ENCODE data around the gene LRP1B. TPM values are rescaled to one million over a fixed set of nuclear protein-coding genes. Genes with fewer than 3 reads are reported as not detected.

Gene LRP1B
- total RNA-seq, 4 donors from 2014 or later: 37.1 to 82.7 (median 50.9) TPM

DNA sequence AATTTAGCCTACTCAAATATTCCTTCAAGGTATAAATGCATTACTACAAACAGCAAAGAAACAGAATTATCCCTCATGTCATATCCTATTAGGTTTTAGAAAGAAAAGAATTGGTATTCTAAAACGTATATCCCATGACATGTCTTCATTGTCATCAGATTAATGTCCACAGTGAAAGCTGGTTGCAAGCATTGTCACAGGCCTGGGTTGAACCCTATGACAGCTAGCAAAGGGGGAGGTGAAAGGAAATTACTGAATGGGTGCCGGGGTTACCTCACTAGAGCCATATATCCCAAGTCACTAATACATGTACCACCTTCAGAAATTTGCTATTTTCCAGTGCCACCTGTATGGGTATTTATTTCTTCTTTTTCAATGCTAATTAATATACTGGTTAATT is 1720.1 kb downstream of the LRP1B start:
- Histone ChIP-seq H3K4me3 (replicated peaks in 1 of 3) (no peak overlapping the region), H3K27ac (no peak overlapping the region), H3K27me3 (no peaks in the 10 kb centered on the region), H3K9me3 (no peaks in the 10 kb centered on the region), H3K4me1 (no peaks in the 10 kb centered on the region), H3K36me3 (no peaks in the 10 kb centered on the region)
- intact Hi-C loops (cut with DNase I): no loop called here
- 87 to 91% methylated on average over 2 of the region's 2 CpGs for WGBS, 2 donors
- no peak for DNase-seq
- no peak for TF ChIP-seq POLR2A (IDR thresholded peaks at IDR 0.05)
- TF ChIP-seq, protein P1, sequence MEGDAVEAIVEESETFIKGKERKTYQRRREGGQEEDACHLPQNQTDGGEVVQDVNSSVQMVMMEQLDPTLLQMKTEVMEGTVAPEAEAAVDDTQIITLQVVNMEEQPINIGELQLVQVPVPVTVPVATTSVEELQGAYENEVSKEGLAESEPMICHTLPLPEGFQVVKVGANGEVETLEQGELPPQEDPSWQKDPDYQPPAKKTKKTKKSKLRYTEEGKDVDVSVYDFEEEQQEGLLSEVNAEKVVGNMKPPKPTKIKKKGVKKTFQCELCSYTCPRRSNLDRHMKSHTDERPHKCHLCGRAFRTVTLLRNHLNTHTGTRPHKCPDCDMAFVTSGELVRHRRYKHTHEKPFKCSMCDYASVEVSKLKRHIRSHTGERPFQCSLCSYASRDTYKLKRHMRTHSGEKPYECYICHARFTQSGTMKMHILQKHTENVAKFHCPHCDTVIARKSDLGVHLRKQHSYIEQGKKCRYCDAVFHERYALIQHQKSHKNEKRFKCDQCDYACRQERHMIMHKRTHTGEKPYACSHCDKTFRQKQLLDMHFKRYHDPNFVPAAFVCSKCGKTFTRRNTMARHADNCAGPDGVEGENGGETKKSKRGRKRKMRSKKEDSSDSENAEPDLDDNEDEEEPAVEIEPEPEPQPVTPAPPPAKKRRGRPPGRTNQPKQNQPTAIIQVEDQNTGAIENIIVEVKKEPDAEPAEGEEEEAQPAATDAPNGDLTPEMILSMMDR (IDR thresholded peaks at IDR 0.05): no peak

DNA sequence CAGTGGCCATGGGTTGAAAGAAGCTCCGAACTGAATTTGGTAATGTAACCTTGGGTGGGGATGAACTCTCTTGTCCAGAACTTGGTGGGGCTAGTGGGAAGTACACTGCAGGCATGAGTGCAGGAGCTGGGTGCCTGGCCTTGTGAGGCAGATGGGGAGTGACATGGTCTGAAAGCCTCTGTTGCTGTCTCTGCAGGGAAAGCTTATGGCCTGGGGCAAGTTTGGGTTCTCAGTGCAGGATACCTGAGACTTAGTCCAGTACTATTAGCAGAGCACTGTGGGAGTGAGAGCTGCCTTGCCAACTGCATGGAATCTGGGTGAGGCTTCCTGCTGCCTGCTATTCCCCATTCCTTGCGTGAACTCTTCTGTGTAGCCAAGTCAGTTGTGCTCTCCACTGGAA is 1729.8 kb downstream of the LRP1B start:
- DNase-seq: no peak
- no peaks in the 10 kb centered on the region for H3K9me3 ChIP-seq
- TF ChIP-seq, protein P1 (IDR thresholded peaks at IDR 0.05): no peak
- TF ChIP-seq POLR2A (IDR thresholded peaks at IDR 0.05): no peak
- H3K27me3 ChIP-seq: no peaks in the 10 kb centered on the region
- intact Hi-C loops (cut with DNase I): no loop called here
- no peaks in the 10 kb centered on the region for H3K36me3 ChIP-seq
- no peak overlapping the region for H3K4me3 ChIP-seq (replicated peaks in 1 of 3)
- H3K4me1 ChIP-seq: no peaks in the 10 kb centered on the region
- WGBS, 2 donors: 86 to 90% methylated on average over 2 of the region's 2 CpGs
- H3K27ac ChIP-seq: no peak overlapping the region

DNA sequence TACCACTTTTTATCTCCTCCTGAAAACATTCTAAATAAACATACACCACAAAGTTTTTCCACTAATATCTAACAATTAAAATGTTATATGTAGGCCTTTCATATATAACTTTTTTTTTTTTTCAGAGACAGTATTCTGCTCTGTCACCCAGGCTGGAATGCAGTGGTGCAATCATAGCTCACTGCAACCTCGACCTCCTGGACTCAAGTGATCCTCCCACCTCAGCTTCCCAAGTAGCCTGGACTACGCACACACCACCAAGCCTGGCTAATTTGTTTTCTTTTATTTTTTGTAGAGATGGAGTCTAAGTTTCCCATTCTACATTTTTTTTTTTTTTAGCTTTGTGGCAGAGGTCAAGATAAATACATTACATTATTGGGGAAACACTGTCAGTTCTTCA is 1738.0 kb downstream of the LRP1B start:
- Histone ChIP-seq H3K4me1 (no peaks in the 10 kb centered on the region), H3K27ac (no peak overlapping the region), H3K36me3 (no peaks in the 10 kb centered on the region), H3K9me3 (no peaks in the 10 kb centered on the region), H3K27me3 (no peaks in the 10 kb centered on the region), H3K4me3 (replicated peaks in 1 of 3) (no peak overlapping the region)
- no peak for DNase-seq
- TF ChIP-seq, protein P1 (IDR thresholded peaks at IDR 0.05): no peak
- TF ChIP-seq POLR2A (IDR thresholded peaks at IDR 0.05): no peak
- WGBS, 2 donors: 62 to 67% methylated on average over 2 of the region's 2 CpGs
- intact Hi-C loops (cut with DNase I): no loop called here

DNA sequence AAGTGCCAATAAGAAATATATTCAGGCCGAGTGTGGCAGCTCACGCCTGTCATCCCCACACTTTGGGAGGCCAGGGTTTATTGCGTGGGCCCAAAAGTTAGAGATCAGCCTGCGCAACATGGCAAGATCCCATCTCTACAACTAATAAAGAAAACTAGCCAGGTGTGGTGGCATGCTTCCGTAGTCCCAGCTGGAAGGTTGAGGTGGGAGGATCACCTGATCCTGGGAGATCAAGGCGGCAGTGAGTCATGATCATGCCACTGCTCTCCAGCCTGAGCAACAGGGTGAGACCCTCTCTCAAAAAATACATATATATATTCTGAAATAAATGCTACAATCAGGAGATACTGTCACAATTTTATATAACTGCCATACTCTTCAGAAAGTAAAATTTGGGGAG is 1745.9 kb downstream of the LRP1B start:
- intact Hi-C loops (cut with DNase I): no loop called here
- WGBS, 2 donors: 96 to 97% methylated on average over 6 of the region's 6 CpGs
- H3K27me3 ChIP-seq: no peaks in the 10 kb centered on the region

DNA sequence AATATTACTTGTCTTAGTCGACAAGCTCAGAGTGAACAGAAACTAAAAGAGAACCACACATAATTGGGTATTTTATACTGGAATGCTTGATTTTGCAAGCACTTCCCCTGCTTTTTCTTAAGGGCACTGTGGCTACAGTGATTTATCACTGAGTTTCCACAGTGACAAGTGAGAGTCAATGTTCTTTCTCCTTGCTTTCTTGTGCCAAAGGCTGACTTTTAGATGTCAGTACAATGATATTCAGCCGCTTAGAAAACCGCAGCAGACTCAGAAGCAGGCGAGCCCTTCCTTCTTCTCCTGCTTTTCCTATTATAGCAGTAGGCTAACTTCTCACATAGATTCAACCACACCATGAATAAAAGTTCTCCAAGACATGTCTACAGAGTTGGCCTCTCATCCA is 1747.0 kb downstream of the LRP1B start:
- 81 to 84% methylated on average over 4 of the region's 4 CpGs for WGBS, 2 donors
- TF ChIP-seq POLR2A (IDR thresholded peaks at IDR 0.05): no peak
- TF ChIP-seq, protein P1 (IDR thresholded peaks at IDR 0.05): no peak
- no peaks in the 10 kb centered on the region for H3K9me3 ChIP-seq
- no peak overlapping the region for H3K4me3 ChIP-seq (replicated peaks in 1 of 3)
- H3K36me3 ChIP-seq: no peaks in the 10 kb centered on the region
- intact Hi-C loops (cut with DNase I): no loop called here
- no peak for DNase-seq
- H3K27me3 ChIP-seq: no peaks in the 10 kb centered on the region
- H3K4me1 ChIP-seq: no peaks in the 10 kb centered on the region
- H3K27ac ChIP-seq: no peak overlapping the region

More for the DNA sequence above, 1745.9 kb downstream of the LRP1B start:
- H3K27ac ChIP-seq: no peak overlapping the region
- H3K36me3 ChIP-seq: no peaks in the 10 kb centered on the region
- no peaks in the 10 kb centered on the region for H3K9me3 ChIP-seq
- H3K4me1 ChIP-seq: no peaks in the 10 kb centered on the region
- no peak for DNase-seq
- no peak overlapping the region for H3K4me3 ChIP-seq (replicated peaks in 1 of 3)
- no peak for TF ChIP-seq POLR2A (IDR thresholded peaks at IDR 0.05)
- TF ChIP-seq, protein P1 (IDR thresholded peaks at IDR 0.05): no peak

All from thyroid gland (tissue), 4 donors.